K562 (cell line): ENCODE results near the gene PDLIM4. TPM values are rescaled to one million over a fixed set of nuclear protein-coding genes. Genes with fewer than 3 reads are reported as not detected.

Experiments used
- DDX20 ChIP-seq: fragments of 450-650 bp; IDR thresholded peaks from 2 replicates; pipeline ENCODE4 v1.6.1; 2016; ENCODE audit warnings: missing genetic modification characterization, low read depth, mild to moderate bottlenecking, missing compliant biosample characterization, moderate library complexity
- GABPB2 ChIP-seq: fragments of 250-450 bp; sonication (Bioruptor Pico); conservative IDR thresholded peaks from 2 replicates; pipeline ENCODE4 v1.5.1; 2021; ENCODE audit warnings: mild to moderate bottlenecking
- LCOR ChIP-seq: sonication (generic); formaldehyde crosslinking; IDR thresholded peaks from 2 replicates; pipeline ENCODE4 v1.8.0; 2022; ENCODE audit warnings: mild to moderate bottlenecking, missing genetic modification reagents
- MAX ChIP-seq: sonication (generic); formaldehyde crosslinking; IDR thresholded peaks from 2 replicates; pipeline ENCODE4 v1.9.0; 2022; ENCODE audit warnings: mild to moderate bottlenecking, missing genetic modification reagents
- SRSF3 ChIP-seq: fragments of 200-400 bp; formaldehyde crosslinking; IDR thresholded peaks from 2 replicates; pipeline ENCODE4 v1.6.1; 2016; ENCODE audit warnings: mild to moderate bottlenecking, low read length, moderate library complexity; ENCODE audit not compliant: insufficient read depth
- SRSF9 ChIP-seq: fragments of 200-400 bp; formaldehyde crosslinking; IDR thresholded peaks from 2 replicates; pipeline ENCODE4 v1.6.1; 2017; ENCODE audit warnings: low read depth, low read length, borderline replicate concordance
- ZBTB11 ChIP-seq, 3 experiments: fragments of 200-800 bp in 1 of 3; fragments of 250-450 bp in 1 of 3; fragments of 450-650 bp in 1 of 3; sonication (Bioruptor Pico) in 1 of 3; sonication (Bioruptor generic) in 1 of 3; formaldehyde crosslinking in 1 of 3; IDR thresholded peaks; 2 replicates each; pipeline versions ENCODE4 v1.6.1 to v1.8.0; 2016 to 2022; ENCODE audit warnings: mild to moderate bottlenecking in 2 of 3, missing genetic modification characterization in 2 of 3, missing compliant biosample characterization in 1 of 3, moderate library complexity in 1 of 3
- polyA plus RNA-seq, 8 experiments: library from polyadenylated mRNA; depleted of rRNA in 4 of 8; stranded (reverse) in 5 of 8; unstranded in 3 of 8; fragments of >200 nt; fragmentation: Nextera tagmentation in 2 of 8; fragmentation: Illumina TruSeq in 1 of 8; extraction: Ambion mirVana in 2 of 8; extraction: Trizol in 1 of 8; gene quantifications; 2 replicates each; pipeline versions ENCODE4 v1.2.1 to v1.2.3, GENCODE V29; 2011 to 2014; ENCODE audit warnings: inconsistent platforms in 1 of 8, missing spikeins in 1 of 8
- total RNA-seq, 7 experiments: library from RNA; depleted of rRNA in 6 of 7; stranded (reverse); fragments of >200 nt in 6 of 7; fragmentation: Illumina TruSeq in 2 of 7; extraction: Trizol in 2 of 7; gene quantifications; 2 replicates each; pipeline versions ENCODE4 v1.2.1 to v1.2.3, GENCODE V29; 2011 to 2021; ENCODE audit warnings: low replicate concordance in 1 of 7
- TF ChIP-seq, protein P1 (sequence below): fragments of 450-650 bp; IDR thresholded peaks from one replicate; pipeline ENCODE4 v1.6.1; 2018; ENCODE audit warnings: mild to moderate bottlenecking, moderate library complexity; ENCODE audit not compliant: partially characterized antibody

Gene PDLIM4
- total and polyA plus RNA-seq, 9 of the 15 experiments (the other 6 are each of a cell fraction or from before 2014, with no cell fraction given), result 0.28 to 32.8 (median 13.1) TPM

DNA sequence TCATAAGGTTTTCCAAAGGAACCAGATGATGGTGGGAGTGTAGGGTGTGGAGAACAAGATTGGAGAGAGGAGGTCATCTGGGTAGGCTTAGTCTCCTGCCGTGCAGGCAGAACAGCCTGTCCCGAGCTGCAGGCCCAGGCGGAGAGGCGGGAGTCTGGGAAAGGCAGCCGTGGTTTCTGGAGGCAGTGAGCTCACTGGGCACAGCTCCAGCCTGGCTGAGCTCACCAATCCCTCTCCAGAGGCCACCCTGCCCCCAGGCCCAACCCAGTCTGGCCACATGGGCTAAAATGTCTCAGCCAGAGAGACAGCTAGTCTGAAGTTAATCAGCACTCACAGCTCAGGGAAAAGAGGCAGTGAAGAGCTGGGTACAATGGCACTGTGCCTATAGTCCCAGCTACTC lies 42.2 kb upstream of the PDLIM4 start (continued):
- TF ChIP-seq ZBTB11 (CRISPR knock-in tag; IDR thresholded peaks at IDR 0.05) (no peak), GABPB2 (CRISPR knock-in tag) (no peak), LCOR (CRISPR knock-in tag) (no peak), MAX (CRISPR knock-in tag) (no peak), SRSF3 (no peak), SRSF9 (no peak), DDX20 (no peak)
- TF ChIP-seq, protein P1, sequence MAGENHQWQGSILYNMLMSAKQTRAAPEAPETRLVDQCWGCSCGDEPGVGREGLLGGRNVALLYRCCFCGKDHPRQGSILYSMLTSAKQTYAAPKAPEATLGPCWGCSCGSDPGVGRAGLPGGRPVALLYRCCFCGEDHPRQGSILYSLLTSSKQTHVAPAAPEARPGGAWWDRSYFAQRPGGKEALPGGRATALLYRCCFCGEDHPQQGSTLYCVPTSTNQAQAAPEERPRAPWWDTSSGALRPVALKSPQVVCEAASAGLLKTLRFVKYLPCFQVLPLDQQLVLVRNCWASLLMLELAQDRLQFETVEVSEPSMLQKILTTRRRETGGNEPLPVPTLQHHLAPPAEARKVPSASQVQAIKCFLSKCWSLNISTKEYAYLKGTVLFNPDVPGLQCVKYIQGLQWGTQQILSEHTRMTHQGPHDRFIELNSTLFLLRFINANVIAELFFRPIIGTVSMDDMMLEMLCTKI, result no peak
